Activated naive CD8-positive, alpha-beta T cell treated with anti-CD3 and anti-CD28 coated beads, Interleukin-2, amount 10 ng/mL, durations not matched to agents 7 days and 5 days (primary cell): ENCODE measurements around the gene MBOAT2. TPM values are rescaled to one million over a fixed set of nuclear protein-coding genes. Genes with fewer than 3 reads are reported as not detected.

ENCODE experiments used
- ATAC-seq: fragments of 150-1000 bp; cut with Tn5 transposase; one replicate; pipeline ENCODE4 v1.10.0; 2021; ENCODE audit warnings: low read depth, moderate library complexity
- POLR2A ChIA-PET: fragments of 350-600 bp; sonication (Branson Sonifier 250); formaldehyde crosslinking; loops from one replicate; lab custom pipeline; 2021; ENCODE audit warnings: antibody characterized with exemption; lab: Charles Lee
- DNase-seq: peaks from one replicate; pipeline ENCODE4 v3.0.0; 2021
- H3K27ac Mint-ChIP-seq: one replicate; pipeline ENCODE4 v1.8.0; 2022; ENCODE audit warnings: mild to moderate bottlenecking, mixed read lengths
- H3K27me3 Mint-ChIP-seq: one replicate; pipeline ENCODE4 v1.8.0; 2022; ENCODE audit warnings: mild to moderate bottlenecking, moderate library complexity, mixed read lengths
- H3K36me3 Mint-ChIP-seq: one replicate; pipeline ENCODE4 v1.8.0; 2021; ENCODE audit warnings: mild to moderate bottlenecking, mixed read lengths
- H3K4me1 Mint-ChIP-seq: one replicate; pipeline ENCODE4 v1.8.0; 2021; ENCODE audit warnings: mixed read lengths
- H3K4me3 Mint-ChIP-seq: one replicate; pipeline ENCODE4 v1.8.0; 2022; ENCODE audit warnings: mild to moderate bottlenecking, moderate library complexity, mixed read lengths
- H3K9me3 Mint-ChIP-seq: one replicate; pipeline ENCODE4 v1.8.0; 2021; ENCODE audit warnings: mixed read lengths
- total RNA-seq, 2 experiments: library from RNA; stranded (reverse); gene quantifications; one replicate each; pipeline ENCODE4 v1.2.3, GENCODE V29; 2021

The MBOAT2 gene
- total RNA-seq, 2 experiments from 2014 or later, result 3.6 to 4.0 TPM

DNA sequence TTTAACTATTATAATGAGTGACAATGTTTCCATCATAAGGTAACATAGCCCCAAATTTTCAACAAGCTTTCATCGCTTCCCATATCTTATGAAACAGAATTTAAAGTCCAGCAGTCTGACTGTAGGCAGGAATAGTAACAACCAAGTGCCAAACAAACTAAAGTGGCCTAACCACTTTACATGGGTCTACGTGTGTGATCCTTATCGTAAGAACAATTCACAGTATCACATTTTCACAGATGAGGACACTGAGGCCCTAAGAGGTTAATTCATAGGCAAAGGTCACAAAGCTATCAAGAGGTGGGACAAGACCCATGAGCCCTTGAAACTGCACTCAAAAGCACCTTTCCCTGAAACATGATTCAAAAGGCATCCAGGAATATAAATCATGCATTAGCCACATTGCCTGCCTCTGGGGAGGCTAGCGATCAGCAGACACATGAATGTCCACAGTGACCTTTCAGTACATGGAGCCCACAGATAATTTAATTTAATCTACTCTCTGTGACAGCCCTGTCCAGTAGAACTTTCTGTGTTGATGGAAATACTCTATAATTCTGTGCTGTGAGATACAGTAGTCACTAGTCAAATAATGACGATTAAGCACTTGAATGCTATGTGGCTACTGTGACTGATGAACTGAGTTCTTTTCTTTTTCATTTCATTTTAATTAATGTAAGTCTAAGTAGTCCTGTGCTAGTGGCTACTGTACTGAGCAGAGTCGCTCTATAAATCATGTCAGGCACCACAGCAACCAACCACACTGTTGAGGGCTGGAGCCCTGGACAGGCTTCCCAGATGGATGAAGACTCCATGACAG is 196.4 kb downstream of the MBOAT2 start:
- H3K4me3 Mint-ChIP-seq, result no peak overlapping the region

DNA sequence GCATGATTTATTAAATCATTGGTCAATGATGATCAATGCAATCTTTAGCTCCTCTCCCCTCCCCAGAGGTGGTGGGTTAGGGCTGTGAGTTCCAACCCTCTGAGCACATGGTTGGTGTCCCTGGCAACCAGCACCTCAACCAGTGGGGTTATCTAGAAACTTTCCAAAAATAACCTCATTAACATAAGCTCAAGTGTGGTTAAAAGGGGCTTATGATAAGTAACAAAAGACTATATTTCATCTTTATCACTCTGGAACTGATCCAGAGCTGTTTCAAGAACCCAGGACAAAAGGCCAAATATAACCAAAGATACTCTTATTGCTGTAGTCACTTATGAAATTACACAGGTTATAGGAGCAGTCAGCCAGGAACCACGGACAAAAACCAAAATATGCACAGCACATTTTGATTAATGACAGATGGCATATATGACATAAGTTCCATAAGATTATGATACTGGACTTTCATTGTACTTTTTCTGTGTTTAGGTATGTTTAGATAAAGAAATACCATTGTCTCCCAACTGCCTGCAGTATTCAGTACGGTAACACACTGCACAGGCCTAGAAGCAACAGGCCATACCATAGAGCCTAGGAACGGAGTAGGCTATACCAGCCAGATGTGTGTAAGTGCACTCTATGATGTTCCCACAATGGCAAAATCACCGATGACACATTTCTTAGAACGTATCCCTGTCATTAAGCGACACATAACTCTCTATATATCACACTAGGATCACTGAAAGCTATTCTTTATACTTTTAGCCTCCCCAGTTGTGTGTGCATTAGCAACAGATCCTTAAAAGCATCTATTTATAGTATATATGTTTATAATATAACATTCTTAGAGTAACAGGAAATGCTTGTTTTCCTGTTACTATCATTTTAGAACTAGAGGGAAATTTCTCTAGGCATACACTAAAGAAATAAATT is 197.9 kb downstream of the MBOAT2 start:
- DNase-seq (no peak), ATAC-seq (no peak)
- H3K9me3 Mint-ChIP-seq, result no peaks in the 10 kb centered on the region
- no peak overlapping the region for H3K4me3 Mint-ChIP-seq
- no peaks in the 10 kb centered on the region for H3K27me3 Mint-ChIP-seq
- peaks cover 6% of the 10 kb centered on the region for H3K4me1 Mint-ChIP-seq
- H3K27ac Mint-ChIP-seq, result no peak overlapping the region
- H3K36me3 Mint-ChIP-seq, result peaks cover 45% of the 10 kb centered on the region
- POLR2A ChIA-PET, result no interaction called here

More for the DNA sequence above, 196.4 kb downstream of the MBOAT2 start:
- no peak for DNase-seq
- peaks cover 6% of the 10 kb centered on the region for H3K4me1 Mint-ChIP-seq
- H3K9me3 Mint-ChIP-seq, result no peaks in the 10 kb centered on the region
- peaks cover 44% of the 10 kb centered on the region for H3K36me3 Mint-ChIP-seq
- POLR2A ChIA-PET, result no interaction called here
- no peak overlapping the region for H3K27ac Mint-ChIP-seq
- H3K27me3 Mint-ChIP-seq, result no peaks in the 10 kb centered on the region
- ATAC-seq, result no peak

DNA sequence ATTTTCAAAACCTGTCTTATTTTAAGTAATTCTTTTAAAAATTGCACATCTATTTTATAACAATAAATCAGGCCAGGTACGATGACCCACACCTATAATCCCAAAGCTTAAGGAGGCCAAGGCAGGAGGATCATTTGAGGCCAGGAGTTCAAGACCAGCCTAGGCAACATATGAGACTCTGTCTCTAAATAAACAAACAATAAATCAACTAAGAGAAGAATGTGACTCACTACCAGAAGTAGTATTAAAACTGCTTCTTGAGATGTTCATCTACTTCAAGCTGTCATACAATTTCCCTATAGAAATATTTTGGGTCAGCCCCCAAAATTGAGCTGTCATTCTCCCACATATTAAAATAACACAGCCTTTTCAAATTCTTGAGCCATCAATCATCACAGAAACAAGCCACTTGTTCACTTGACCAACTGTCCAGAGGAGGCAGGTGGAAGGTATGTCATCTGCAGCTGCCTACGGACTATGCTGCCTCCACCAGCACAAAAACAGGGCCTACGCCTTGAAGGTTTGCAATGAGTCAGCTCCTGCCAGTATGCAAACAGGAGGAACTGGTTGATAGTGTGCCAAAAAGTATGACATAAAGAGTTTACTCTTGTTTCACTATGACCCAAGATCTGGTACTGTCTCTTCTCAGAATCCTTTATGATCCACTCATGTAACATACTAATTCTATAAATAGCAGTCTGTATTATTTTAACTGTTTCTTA is 199.7 kb downstream of the MBOAT2 start:
- POLR2A ChIA-PET, result no interaction called here
- Mint-ChIP-seq H3K9me3 (no peaks in the 10 kb centered on the region), H3K4me3 (no peak overlapping the region), H3K27me3 (no peaks in the 10 kb centered on the region), H3K4me1 (peaks cover 6% of the 10 kb centered on the region), H3K27ac (no peak overlapping the region), H3K36me3 (peaks cover 51% of the 10 kb centered on the region)
- ATAC-seq (peak; percentile 42), DNase-seq (no peak)

DNA sequence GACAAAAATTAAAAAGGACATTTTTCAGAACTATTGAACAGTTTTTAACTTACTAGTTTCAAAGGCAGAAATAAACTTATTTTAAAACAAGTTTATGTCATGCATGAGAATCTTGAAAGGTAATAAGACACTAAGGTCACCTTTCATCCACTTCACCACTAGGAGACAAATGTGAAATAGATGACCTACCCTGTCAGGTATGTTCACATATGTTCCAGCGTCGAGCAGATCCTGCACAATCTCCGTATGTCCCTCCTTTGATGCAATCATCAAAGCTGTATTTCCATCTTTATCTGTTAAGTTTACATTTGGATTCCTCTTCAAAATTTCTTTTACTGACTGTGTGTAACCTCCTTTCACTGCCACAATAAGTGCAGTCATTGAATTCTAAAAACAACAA is 200.7 kb downstream of the MBOAT2 start:
- DNase-seq (no peak), ATAC-seq (no peak)
- no peak overlapping the region for H3K4me3 Mint-ChIP-seq
- no peaks in the 10 kb centered on the region for H3K27me3 Mint-ChIP-seq
- H3K9me3 Mint-ChIP-seq, result no peaks in the 10 kb centered on the region
- no peak overlapping the region for H3K27ac Mint-ChIP-seq
- H3K36me3 Mint-ChIP-seq, result peaks cover 50% of the 10 kb centered on the region
- peaks cover 6% of the 10 kb centered on the region for H3K4me1 Mint-ChIP-seq
- POLR2A ChIA-PET, result no interaction called here

Other genes starting within 250 kb of the MBOAT2 start
- gene KIDINS220, start 166.1 kb downstream of the MBOAT2 start, total RNA-seq, result 10 to 100 TPM; 38.0 to 39.4 TPM
- gene ASAP2, start 203.1 kb upstream of the MBOAT2 start, total RNA-seq, result not detected